HEK293 (cell line): ENCODE results near the gene SNX2.

ENCODE experiments used
- CTCF ChIA-PET: fragments of 350-600 bp; formaldehyde crosslinking; extraction: SDS; loops from one replicate; lab custom pipeline; 2021; ENCODE audit warnings: antibody characterized with exemption; lab: Yijun Ruan, JAX
- POLR2A ChIA-PET: fragments of 300-600 bp; formaldehyde crosslinking; extraction: SDS; loops from one replicate; lab custom pipeline; 2020; ENCODE audit warnings: antibody characterized with exemption, inconsistent platforms; lab: Yijun Ruan, JAX
- H3K27ac ChIP-seq: fragments of 200-500 bp; sonication (Bioruptor generic); 2 replicates; pipeline ENCODE4 v1.5.1; 2014; ENCODE audit warnings: low read depth, low read length, control low read depth, inconsistent platforms; ENCODE audit errors: extremely low read depth
- H3K36me3 ChIP-seq, 2 experiments: fragments of 200-500 bp in 1 of 2; sonication (Bioruptor generic) in 1 of 2; 1 replicate in 1 of 2; 2 replicates in 1 of 2; pipeline ENCODE4 v1.5.1; 2014 to 2017; ENCODE audit warnings: inconsistent platforms in 2 of 2, low read length in 2 of 2; ENCODE audit not compliant: control insufficient read depth in 2 of 2, insufficient read depth in 1 of 2
- H3K4me1 ChIP-seq: fragments of 200-500 bp; sonication (Bioruptor generic); 2 replicates; pipeline ENCODE4 v1.5.1; 2014; ENCODE audit warnings: mild to moderate bottlenecking, low read length, inconsistent platforms; ENCODE audit not compliant: control insufficient read depth, insufficient read depth
- H3K4me3 ChIP-seq: 2 replicates; pipeline ENCODE4 v1.5.1; 2011; ENCODE audit warnings: low read depth, mild to moderate bottlenecking, control low read depth, low read length, moderate library complexity
- H3K9me3 ChIP-seq: fragments of 200-500 bp; sonication (Bioruptor generic); 2 replicates; pipeline ENCODE4 v1.5.1; 2014; ENCODE audit warnings: low read depth, low read length, inconsistent platforms; ENCODE audit not compliant: control insufficient read depth, insufficient read depth
- GLIS1 ChIP-seq: fragments of 450-650 bp; formaldehyde crosslinking; IDR thresholded peaks from 2 replicates; pipeline ENCODE4 v1.5.1; 2016; ENCODE audit warnings: missing biosample characterization, missing genetic modification characterization
- KLF7 ChIP-seq: fragments of 450-650 bp; formaldehyde crosslinking; IDR thresholded peaks from 2 replicates; pipeline ENCODE4 v1.5.1; 2016; ENCODE audit warnings: missing biosample characterization, missing genetic modification characterization, borderline replicate concordance
- OSR2 ChIP-seq: fragments of 450-650 bp; formaldehyde crosslinking; IDR thresholded peaks from 2 replicates; pipeline ENCODE4 v1.5.1; 2016; ENCODE audit warnings: missing biosample characterization, missing genetic modification characterization
- SETDB1 ChIP-seq: IDR thresholded peaks from one replicate; pipeline ENCODE4 v1.6.1; 2017; ENCODE audit warnings: mild to moderate bottlenecking, low read length, moderate library complexity, mixed read lengths; ENCODE audit not compliant: insufficient read length
- TCF7L2 ChIP-seq: IDR thresholded peaks from 2 replicates; pipeline ENCODE4 v1.6.1; 2011; ENCODE audit warnings: low read depth, mild to moderate bottlenecking, inconsistent platforms, low read length, moderate library complexity, borderline replicate concordance
- TRIM28 ChIP-seq: IDR thresholded peaks from 2 replicates; pipeline ENCODE4 v1.6.1; 2011; ENCODE audit warnings: low read length, control low read depth, borderline replicate concordance
- WT1 ChIP-seq: fragments of 450-650 bp; formaldehyde crosslinking; IDR thresholded peaks from 2 replicates; pipeline ENCODE4 v1.5.1; 2016; ENCODE audit warnings: missing biosample characterization, missing genetic modification characterization
- YY2 ChIP-seq: fragments of 450-650 bp; formaldehyde crosslinking; IDR thresholded peaks from 2 replicates; pipeline ENCODE4 v1.5.1; 2016; ENCODE audit warnings: missing biosample characterization, missing genetic modification characterization
- ZBTB7A ChIP-seq: fragments of 450-650 bp; formaldehyde crosslinking; IDR thresholded peaks from 2 replicates; pipeline ENCODE4 v1.5.1; 2016; ENCODE audit warnings: low read depth, missing biosample characterization, missing genetic modification characterization
- ZFP37 ChIP-seq: fragments of 450-650 bp; formaldehyde crosslinking; IDR thresholded peaks from 2 replicates; pipeline ENCODE4 v1.5.1; 2016; ENCODE audit warnings: missing biosample characterization, missing genetic modification characterization
- ZNF266 ChIP-seq: fragments of 450-650 bp; formaldehyde crosslinking; IDR thresholded peaks from 2 replicates; pipeline ENCODE4 v1.5.1; 2016; ENCODE audit warnings: missing biosample characterization, missing genetic modification characterization, low read depth
- ZNF335 ChIP-seq: fragments of 450-650 bp; formaldehyde crosslinking; conservative IDR thresholded peaks from 2 replicates; pipeline ENCODE4 v1.5.1; 2016; ENCODE audit warnings: missing biosample characterization, missing genetic modification characterization
- ZNF366 ChIP-seq: fragments of 450-650 bp; formaldehyde crosslinking; conservative IDR thresholded peaks from 2 replicates; pipeline ENCODE4 v1.5.1; 2016; ENCODE audit warnings: missing biosample characterization, missing genetic modification characterization
- ZNF391 ChIP-seq: fragments of 450-650 bp; formaldehyde crosslinking; IDR thresholded peaks from 2 replicates; pipeline ENCODE4 v1.5.1; 2016; ENCODE audit warnings: low read depth, missing biosample characterization, missing genetic modification characterization, borderline replicate concordance
- ZNF416 ChIP-seq: fragments of 450-650 bp; formaldehyde crosslinking; IDR thresholded peaks from 2 replicates; pipeline ENCODE4 v1.5.1; 2016; ENCODE audit warnings: missing biosample characterization, missing genetic modification characterization
- ZNF514 ChIP-seq: fragments of 450-650 bp; formaldehyde crosslinking; IDR thresholded peaks from 2 replicates; pipeline ENCODE4 v1.5.1; 2016; ENCODE audit warnings: missing biosample characterization, missing genetic modification characterization
- ZNF518A ChIP-seq: fragments of 450-650 bp; formaldehyde crosslinking; conservative IDR thresholded peaks from 2 replicates; pipeline ENCODE4 v1.5.1; 2016; ENCODE audit warnings: low read depth, missing biosample characterization, missing genetic modification characterization
- ZNF529 ChIP-seq: fragments of 450-650 bp; formaldehyde crosslinking; IDR thresholded peaks from 2 replicates; pipeline ENCODE4 v1.5.1; 2017; ENCODE audit warnings: missing genetic modification characterization, missing biosample characterization; ENCODE audit not compliant: insufficient replicate concordance
- ZNF548 ChIP-seq: fragments of 450-650 bp; formaldehyde crosslinking; IDR thresholded peaks from 2 replicates; pipeline ENCODE4 v1.5.1; 2016; ENCODE audit warnings: missing biosample characterization, missing genetic modification characterization
- ZNF555 ChIP-seq: fragments of 450-650 bp; formaldehyde crosslinking; conservative IDR thresholded peaks from 2 replicates; pipeline ENCODE4 v1.5.1; 2017; ENCODE audit warnings: missing biosample characterization, mild to moderate bottlenecking, missing genetic modification characterization, inconsistent platforms
- ZNF561 ChIP-seq: fragments of 450-650 bp; IDR thresholded peaks from 2 replicates; pipeline ENCODE4 v1.5.1; 2018; ENCODE audit warnings: missing biosample characterization, missing genetic modification characterization, borderline replicate concordance
- ZNF585B ChIP-seq: fragments of 450-650 bp; formaldehyde crosslinking; IDR thresholded peaks from 2 replicates; pipeline ENCODE4 v1.5.1; 2016; ENCODE audit warnings: missing biosample characterization, missing genetic modification characterization
- ZNF626 ChIP-seq: fragments of 450-650 bp; sonication (Bioruptor Pico); formaldehyde crosslinking; IDR thresholded peaks from 2 replicates; pipeline ENCODE4 v1.5.1; 2018; ENCODE audit warnings: missing biosample characterization, missing genetic modification characterization, inconsistent platforms
- ZNF639 ChIP-seq: fragments of 450-650 bp; formaldehyde crosslinking; IDR thresholded peaks from 2 replicates; pipeline ENCODE4 v1.5.1; 2016; ENCODE audit warnings: missing biosample characterization, missing genetic modification characterization
- ZNF677 ChIP-seq: fragments of 450-650 bp; IDR thresholded peaks from 2 replicates; pipeline ENCODE4 v1.5.0; 2018; ENCODE audit warnings: missing biosample characterization, mild to moderate bottlenecking, missing genetic modification characterization, moderate library complexity
- ZSCAN16 ChIP-seq: fragments of 450-650 bp; formaldehyde crosslinking; IDR thresholded peaks from 2 replicates; pipeline ENCODE4 v1.5.1; 2016; ENCODE audit warnings: missing biosample characterization, missing genetic modification characterization
- TF ChIP-seq, protein P1 (sequence below): fragments of 450-650 bp; formaldehyde crosslinking; IDR thresholded peaks from 2 replicates; pipeline ENCODE4 v1.5.1; 2016; ENCODE audit warnings: missing biosample characterization, missing genetic modification characterization

Gene SNX2

DNA sequence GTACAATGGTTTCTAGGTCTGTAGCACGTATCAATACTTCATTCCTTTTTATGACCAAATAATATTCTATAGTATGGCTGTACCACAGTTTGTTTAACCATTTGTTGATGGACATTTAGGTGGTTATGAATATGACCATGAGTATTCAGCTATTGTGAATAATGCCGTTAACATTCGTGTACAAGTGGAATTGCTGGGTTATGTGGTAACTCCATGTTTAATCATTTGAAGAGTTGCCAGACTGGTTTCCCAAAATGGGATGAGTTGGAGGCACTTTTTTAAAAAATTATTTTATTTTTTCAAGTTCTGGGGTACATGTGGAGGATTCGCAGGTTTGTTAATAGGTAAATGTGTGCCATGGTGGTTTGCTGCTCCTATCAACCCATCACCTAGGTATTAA is 4.6 kb downstream of the SNX2 start:
- POLR2A ChIA-PET, result no interaction called here
- Histone ChIP-seq H3K36me3 (no peaks in the 10 kb centered on the region; a peak in 1 of 3 replicates), H3K4me1 (0 out of 2 replicates have a peak, but pooled peaks cover under 1% of the 10 kb centered on the region), H3K9me3 (no peaks in the 10 kb centered on the region), H3K27ac (no peak overlapping the region), H3K4me3 (no peak overlapping the region)
- no peak for TF ChIP-seq TCF7L2
- TF ChIP-seq ZNF266 (tag by site-specific recombination), result no peak
- no peak for TF ChIP-seq ZNF335
- no peak for TF ChIP-seq YY2 (tag by site-specific recombination)
- TF ChIP-seq ZNF518A (tag by site-specific recombination), result no peak
- no peak for TF ChIP-seq ZBTB7A (tag by site-specific recombination)
- TF ChIP-seq ZNF677 (tag by site-specific recombination), result no peak
- no peak for TF ChIP-seq ZNF514
- TF ChIP-seq, all 188 proteins: peak for 0
- CTCF ChIA-PET, result no interaction called here

DNA sequence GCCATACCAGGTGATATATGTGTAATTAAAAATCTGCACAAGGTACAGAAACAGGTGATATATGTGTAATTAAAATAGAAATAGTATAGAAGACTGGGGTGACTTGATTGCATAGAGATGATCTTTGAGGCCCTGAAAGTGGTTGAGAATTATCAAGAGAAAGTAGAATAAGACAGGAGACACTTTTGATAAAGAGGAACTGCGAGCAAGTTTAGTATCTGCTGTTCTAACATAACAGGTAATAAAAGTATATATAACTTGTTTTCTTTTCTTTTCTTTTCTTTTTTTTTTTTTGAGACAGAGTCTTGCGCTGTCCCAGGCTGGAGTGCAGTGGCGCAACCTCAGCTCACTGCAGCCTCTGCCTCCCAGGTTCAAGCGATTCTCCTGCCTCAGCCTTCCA is 5.4 kb downstream of the SNX2 start:
- CTCF ChIA-PET, result no interaction called here
- POLR2A ChIA-PET, result no interaction called here
- Histone ChIP-seq H3K27ac (no peak overlapping the region), H3K36me3 (no peaks in the 10 kb centered on the region; a peak in 1 of 3 replicates), H3K4me1 (no peaks in the 10 kb centered on the region), H3K9me3 (no peaks in the 10 kb centered on the region), H3K4me3 (no peak overlapping the region)
- TF ChIP-seq WT1 (tag by site-specific recombination) (no peak), KLF7 (tag by site-specific recombination) (no peak), ZNF561 (tag by site-specific recombination) (no peak), GLIS1 (tag by site-specific recombination) (no peak), ZNF416 (tag by site-specific recombination) (no peak), ZNF391 (tag by site-specific recombination) (no peak), ZNF585B (tag by site-specific recombination) (no peak), ZNF626 (tag by site-specific recombination) (no peak), ZNF555 (tag by site-specific recombination) (no peak), ZFP37 (no peak), ZNF366 (no peak), ZSCAN16 (tag by site-specific recombination) (no peak), ZNF639 (tag by site-specific recombination) (no peak), ZNF548 (tag by site-specific recombination) (no peak), SETDB1 (no peak), OSR2 (tag by site-specific recombination) (no peak), ZNF266 (tag by site-specific recombination) (no peak), TRIM28 (no peak), ZNF529 (tag by site-specific recombination) (no peak)
- TF ChIP-seq, protein P1, sequence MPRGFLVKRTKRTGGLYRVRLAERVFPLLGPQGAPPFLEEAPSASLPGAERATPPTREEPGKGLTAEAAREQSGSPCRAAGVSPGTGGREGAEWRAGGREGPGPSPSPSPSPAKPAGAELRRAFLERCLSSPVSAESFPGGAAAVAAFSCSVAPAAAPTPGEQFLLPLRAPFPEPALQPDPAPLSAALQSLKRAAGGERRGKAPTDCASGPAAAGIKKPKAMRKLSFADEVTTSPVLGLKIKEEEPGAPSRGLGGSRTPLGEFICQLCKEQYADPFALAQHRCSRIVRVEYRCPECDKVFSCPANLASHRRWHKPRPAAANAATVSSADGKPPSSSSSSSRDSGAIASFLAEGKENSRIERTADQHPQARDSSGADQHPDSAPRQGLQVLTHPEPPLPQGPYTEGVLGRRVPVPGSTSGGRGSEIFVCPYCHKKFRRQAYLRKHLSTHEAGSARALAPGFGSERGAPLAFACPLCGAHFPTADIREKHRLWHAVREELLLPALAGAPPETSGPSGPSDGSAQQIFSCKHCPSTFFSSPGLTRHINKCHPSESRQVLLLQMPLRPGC (tag by site-specific recombination), result no peak
